ENCODE data around the gene PLPP4.

PLPP4 gene

DNA sequence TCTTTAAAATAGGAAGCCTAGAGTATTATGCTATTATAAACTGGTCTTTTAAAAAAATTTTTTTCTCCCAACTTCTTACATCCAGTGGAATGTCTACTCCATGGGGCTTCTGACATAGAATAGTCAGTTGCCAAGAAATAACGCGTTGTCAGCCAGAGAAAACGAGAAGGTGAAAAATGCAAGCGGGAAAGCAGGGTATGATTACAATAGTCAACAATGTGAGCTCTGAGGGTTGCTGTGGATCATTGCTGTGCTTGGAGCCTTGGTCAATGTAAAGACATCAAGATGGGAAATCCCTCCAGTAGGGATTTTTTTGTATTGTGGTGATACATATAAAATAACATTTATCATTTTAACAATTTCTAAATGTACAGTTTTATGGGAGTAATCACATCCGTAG, 27.6 kb upstream of the PLPP4 start:
- TF ChIP-seq, protein P1, sequence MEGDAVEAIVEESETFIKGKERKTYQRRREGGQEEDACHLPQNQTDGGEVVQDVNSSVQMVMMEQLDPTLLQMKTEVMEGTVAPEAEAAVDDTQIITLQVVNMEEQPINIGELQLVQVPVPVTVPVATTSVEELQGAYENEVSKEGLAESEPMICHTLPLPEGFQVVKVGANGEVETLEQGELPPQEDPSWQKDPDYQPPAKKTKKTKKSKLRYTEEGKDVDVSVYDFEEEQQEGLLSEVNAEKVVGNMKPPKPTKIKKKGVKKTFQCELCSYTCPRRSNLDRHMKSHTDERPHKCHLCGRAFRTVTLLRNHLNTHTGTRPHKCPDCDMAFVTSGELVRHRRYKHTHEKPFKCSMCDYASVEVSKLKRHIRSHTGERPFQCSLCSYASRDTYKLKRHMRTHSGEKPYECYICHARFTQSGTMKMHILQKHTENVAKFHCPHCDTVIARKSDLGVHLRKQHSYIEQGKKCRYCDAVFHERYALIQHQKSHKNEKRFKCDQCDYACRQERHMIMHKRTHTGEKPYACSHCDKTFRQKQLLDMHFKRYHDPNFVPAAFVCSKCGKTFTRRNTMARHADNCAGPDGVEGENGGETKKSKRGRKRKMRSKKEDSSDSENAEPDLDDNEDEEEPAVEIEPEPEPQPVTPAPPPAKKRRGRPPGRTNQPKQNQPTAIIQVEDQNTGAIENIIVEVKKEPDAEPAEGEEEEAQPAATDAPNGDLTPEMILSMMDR (IDR thresholded peaks at IDR 0.05; ENCODE audit: low read depth, low read length) = no peak
- no peak overlapping the region for H3K27ac ChIP-seq
- no peaks in the 10 kb centered on the region for H3K27me3 ChIP-seq (ENCODE audit: insufficient read depth, low read depth, severe bottlenecking)
- no peaks in the 10 kb centered on the region for H3K36me3 ChIP-seq
- H3K4me3 ChIP-seq (ENCODE audit: low read depth, low read length) = no peak overlapping the region
- no peak for DNase-seq
- H3K9me3 ChIP-seq (ENCODE audit: severe bottlenecking) = peaks cover 2% of the 10 kb centered on the region

DNA sequence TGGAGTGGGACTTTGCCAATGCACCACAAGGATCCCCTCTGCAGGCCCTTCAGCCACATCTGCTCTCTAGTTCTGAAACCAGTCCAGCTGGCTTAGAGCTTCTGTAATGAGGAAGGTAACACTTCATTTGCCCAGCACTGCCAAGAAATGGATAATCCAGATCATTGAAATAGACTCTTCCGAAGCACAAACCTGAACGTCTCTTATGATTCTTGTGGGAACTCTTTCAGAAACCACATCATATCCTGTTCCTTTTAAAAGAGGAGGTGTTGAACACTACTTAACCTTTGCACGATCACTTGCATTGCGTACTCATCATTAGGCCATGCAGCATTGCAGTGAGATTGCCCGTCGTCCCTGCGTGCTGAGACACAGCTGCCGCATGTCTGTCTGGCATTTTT, 25.8 kb upstream of the PLPP4 start:
- H3K27me3 ChIP-seq (ENCODE audit: insufficient read depth, low read depth, severe bottlenecking) = no peaks in the 10 kb centered on the region
- no peak for DNase-seq
- no peaks in the 10 kb centered on the region for H3K36me3 ChIP-seq
- H3K4me3 ChIP-seq (ENCODE audit: low read depth, low read length) = no peak overlapping the region
- no peaks in the 10 kb centered on the region for H3K9me3 ChIP-seq (ENCODE audit: severe bottlenecking)
- H3K27ac ChIP-seq = no peak overlapping the region
- TF ChIP-seq, protein P1 (IDR thresholded peaks at IDR 0.05; ENCODE audit: low read depth, low read length) = no peak

DNA sequence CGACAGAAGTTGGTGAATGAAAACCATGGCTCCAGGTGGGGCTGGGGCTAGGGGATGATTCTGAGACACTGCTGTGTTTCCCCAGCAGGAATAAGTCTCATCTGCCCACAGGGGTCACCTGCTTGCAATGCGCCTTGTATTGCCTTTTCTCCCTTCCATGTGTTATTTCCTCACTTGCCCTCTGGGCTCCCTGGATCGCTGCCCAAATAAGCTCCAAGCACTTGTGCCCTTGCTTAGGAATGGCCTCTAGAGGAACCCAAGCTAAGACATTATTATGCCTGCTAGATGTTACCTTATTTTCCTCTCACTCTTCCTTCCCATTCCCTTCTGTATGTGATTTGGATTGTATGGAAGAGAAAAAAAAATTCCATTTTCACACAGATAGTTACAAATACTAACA, 24.8 kb upstream of the PLPP4 start:
- TF ChIP-seq, protein P1 (IDR thresholded peaks at IDR 0.05; ENCODE audit: low read depth, low read length) = no peak
- DNase-seq = no peak
- no peaks in the 10 kb centered on the region for H3K9me3 ChIP-seq (ENCODE audit: severe bottlenecking)

DNA sequence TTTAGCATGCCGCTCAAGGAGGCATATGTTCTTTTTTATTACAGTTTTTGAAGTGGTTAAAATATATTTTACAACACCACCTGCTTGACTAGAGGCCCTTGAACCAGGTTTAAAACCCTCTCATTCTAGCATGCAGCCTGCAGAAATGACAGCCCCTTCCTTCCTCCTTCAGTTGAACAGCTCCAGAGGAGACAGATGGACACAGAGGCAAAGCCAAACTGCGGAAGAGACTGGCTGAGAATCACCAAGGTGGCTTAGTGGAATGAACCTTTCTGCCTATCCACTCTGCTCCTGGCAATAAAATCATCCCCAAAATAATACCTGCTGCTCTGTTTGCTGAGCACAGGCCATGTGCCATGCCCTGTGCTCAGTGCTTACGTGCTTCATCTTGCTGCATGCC, 23.9 kb upstream of the PLPP4 start:
- Histone ChIP-seq H3K27me3 (ENCODE audit: insufficient read depth, low read depth, severe bottlenecking) (no peaks in the 10 kb centered on the region), H3K36me3 (no peaks in the 10 kb centered on the region), H3K9me3 (ENCODE audit: severe bottlenecking) (no peaks in the 10 kb centered on the region), H3K4me3 (ENCODE audit: low read depth, low read length) (no peak overlapping the region), H3K27ac (no peak overlapping the region)
- no peak for DNase-seq
- TF ChIP-seq, protein P1 (IDR thresholded peaks at IDR 0.05; ENCODE audit: low read depth, low read length) = no peak

More for the DNA sequence above, 24.8 kb upstream of the PLPP4 start:
- Histone ChIP-seq H3K36me3 (no peaks in the 10 kb centered on the region), H3K27me3 (ENCODE audit: insufficient read depth, low read depth, severe bottlenecking) (no peaks in the 10 kb centered on the region), H3K4me3 (ENCODE audit: low read depth, low read length) (no peak overlapping the region), H3K27ac (no peak overlapping the region)

DNA sequence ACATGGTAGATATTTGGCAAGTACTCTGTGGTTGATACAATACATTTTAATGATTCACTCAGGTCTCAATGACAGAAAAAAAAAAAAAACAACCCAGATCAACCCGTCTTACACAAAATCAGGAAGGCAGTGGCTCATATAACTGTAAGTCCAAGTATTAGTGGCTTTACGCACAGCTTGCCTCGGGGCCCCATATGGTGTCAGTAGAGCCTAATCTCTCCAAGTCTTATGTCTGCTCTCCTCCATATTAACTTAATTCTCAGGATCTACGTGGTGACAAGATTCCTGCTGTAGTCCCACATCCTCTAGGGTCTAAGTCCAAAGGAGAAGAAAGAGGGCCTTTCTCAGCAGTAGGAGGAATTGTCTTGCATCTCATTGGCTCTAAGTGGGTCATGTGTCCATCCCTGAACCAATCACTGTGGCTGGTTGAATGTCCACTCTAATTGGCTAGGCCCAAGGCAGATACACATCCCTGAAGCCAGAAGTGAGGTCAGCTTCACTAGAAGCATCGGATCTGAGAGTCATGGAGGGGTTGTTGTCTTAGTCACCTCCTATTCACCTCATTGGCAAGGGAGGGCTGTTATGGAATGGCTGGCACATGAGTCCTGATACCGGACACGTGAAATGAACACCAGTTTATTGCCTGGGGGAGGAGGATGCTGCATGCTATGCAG, 20.5 kb upstream of the PLPP4 start:
- Histone ChIP-seq H3K36me3 (no peaks in the 10 kb centered on the region), H3K27me3 (ENCODE audit: insufficient read depth, low read depth, severe bottlenecking) (no peaks in the 10 kb centered on the region), H3K4me3 (ENCODE audit: low read depth, low read length) (no peak overlapping the region), H3K27ac (no peak overlapping the region), H3K9me3 (ENCODE audit: severe bottlenecking) (no peaks in the 10 kb centered on the region)
- TF ChIP-seq, protein P1 (IDR thresholded peaks at IDR 0.05; ENCODE audit: low read depth, low read length) = peak; percentile 67
- peak; percentile 77 for DNase-seq

DNA sequence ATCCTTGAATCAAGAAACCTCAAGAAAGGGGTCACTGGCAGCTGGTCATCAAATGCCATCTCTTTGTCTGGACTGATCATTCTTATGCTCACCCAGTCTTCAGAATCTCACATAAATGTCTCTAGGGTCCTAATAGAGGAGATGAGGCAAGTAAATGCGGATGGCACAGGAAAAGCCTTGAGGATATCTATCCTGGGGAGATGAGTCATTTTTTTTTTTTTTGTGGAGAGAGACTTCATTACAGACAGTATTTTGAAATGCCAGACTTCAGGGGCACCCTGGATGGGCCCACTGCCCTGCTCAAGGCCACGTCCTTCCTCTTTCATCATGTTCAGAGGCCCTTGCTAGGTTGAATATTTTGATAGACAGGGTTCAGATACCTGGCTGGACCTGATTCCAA, 19.5 kb upstream of the PLPP4 start:
- Histone ChIP-seq H3K9me3 (ENCODE audit: severe bottlenecking) (no peaks in the 10 kb centered on the region), H3K4me3 (ENCODE audit: low read depth, low read length) (no peak overlapping the region), H3K36me3 (no peaks in the 10 kb centered on the region), H3K27ac (no peak overlapping the region), H3K27me3 (ENCODE audit: insufficient read depth, low read depth, severe bottlenecking) (no peaks in the 10 kb centered on the region)
- DNase-seq = no peak
- TF ChIP-seq, protein P1 (IDR thresholded peaks at IDR 0.05; ENCODE audit: low read depth, low read length) = no peak
